GM19467 (cell line): ENCODE measurements around the gene KPNB1.
"Not testable (repeated sequence)": the region's sequence is repeated elsewhere in the genome, so short reads cannot be mapped to it uniquely, and the experiment has no call there.

Source experiments
- ATAC-seq: cut with Tn5 transposase; IDR thresholded peaks from one replicate; pipeline ENCODE4 v1.9.1; 2021; ENCODE audit warnings: mild to moderate bottlenecking, moderate library complexity; ENCODE audit not compliant: unreplicated experiment

KPNB1 gene

GRCh38 chr17:47676199-47676472, 26.4 kb downstream of the KPNB1 start:
- ATAC-seq = no peak

- no peak for ATAC-seq
Observed at GRCh38 chr17:47676510-47677165, 26.9 kb downstream of the KPNB1 start.

- ATAC-seq = no peak
Observed at GRCh38 chr17:47678196-47678595, 28.5 kb downstream of the KPNB1 start.

GRCh38 chr17:47682138-47682537, 32.4 kb downstream of the KPNB1 start:
- no peak for ATAC-seq

GRCh38 chr17:47682727-47683126, 33.0 kb downstream of the KPNB1 start:
- ATAC-seq = not testable (repeated sequence)

- no peak for ATAC-seq
Observed at GRCh38 chr17:47684025-47684424, 34.3 kb downstream of the KPNB1 start.

GRCh38 chr17:47684535-47685193, 34.9 kb downstream of the KPNB1 start:
- ATAC-seq = no peak

- no peak for ATAC-seq
Observed at GRCh38 chr17:47685556-47686275, 36.0 kb downstream of the KPNB1 start.

GRCh38 chr17:47686276-47686635, 36.5 kb downstream of the KPNB1 start:
- ATAC-seq = no peak

- ATAC-seq = no peak
Observed at GRCh38 chr17:47686664-47687327, 37.1 kb downstream of the KPNB1 start.

- ATAC-seq = no peak
Observed at GRCh38 chr17:47687328-47687690, 37.6 kb downstream of the KPNB1 start.

- ATAC-seq = no peak
Observed at GRCh38 chr17:47687748-47688147, 38.0 kb downstream of the KPNB1 start.

- ATAC-seq = no peak
Observed at GRCh38 chr17:47690121-47690520, 40.4 kb downstream of the KPNB1 start.

- no peak for ATAC-seq
Observed at GRCh38 chr17:47692137-47692894, 42.6 kb downstream of the KPNB1 start.

- ATAC-seq = no peak
Observed at GRCh38 chr17:47692895-47693730, 43.4 kb downstream of the KPNB1 start.

GRCh38 chr17:47693731-47694580, 44.2 kb downstream of the KPNB1 start, which contains the start of gene TBKBP1:
Gene TBKBP1 (plus strand): TSS chr17:47694161. CDS start chr17:47696113, 1,952 bp downstream.
- no peak for ATAC-seq

GRCh38 chr17:47694581-47695428, 45.1 kb downstream of the KPNB1 start:
- no peak for ATAC-seq
